ENCODE data around the gene SGO2.

Gene SGO2

GRCh38 chr2:200490001-200490400 is 36.0 kb upstream of the SGO2 start:
- TF ChIP-seq CTCF (IDR thresholded peaks at IDR 0.05; ENCODE audit: insufficient read depth, low read length, poor library complexity, severe bottlenecking) (no peak), EZH2phosphoT487 (conservative IDR thresholded peaks at IDR 0.05; ENCODE audit: low read length) (no peak)
- H3F3A ChIP-seq (ENCODE audit: insufficient read depth) = no peaks in the 10 kb centered on the region
- H3K36me3 ChIP-seq (ENCODE audit: low read length) = 0 out of 2 replicates have a peak, but pooled peaks cover 6% of the 10 kb centered on the region

GRCh38 chr2:200492656-200493055 is 33.4 kb upstream of the SGO2 start:
- H3K9me2 ChIP-seq (replicated peaks; ENCODE audit: insufficient read depth, low read length) = no peaks in the 10 kb centered on the region
- H3K9me3 ChIP-seq (ENCODE audit: insufficient read depth, low read length) = no peaks in the 10 kb centered on the region
- H3K36me3 ChIP-seq (ENCODE audit: low read length) = peaks cover 15% of the 10 kb centered on the region; the same call in 1 of the 2 replicates
- H3K27ac ChIP-seq (ENCODE audit: low read depth, low read length) = no peak overlapping the region
- no peak overlapping the region for H3K4me3 ChIP-seq (ENCODE audit: insufficient read depth, low read length, poor library complexity, severe bottlenecking)
- H3K4me2 ChIP-seq (ENCODE audit: low read depth, low read length, poor library complexity, severe bottlenecking) = no peak overlapping the region
- no peak overlapping the region for H3K9ac ChIP-seq (ENCODE audit: low read length)
- no peak overlapping the region for H2AFZ ChIP-seq (ENCODE audit: low read depth, low read length, severe bottlenecking)
- TF ChIP-seq CTCF (IDR thresholded peaks at IDR 0.05; ENCODE audit: insufficient read depth, low read length, poor library complexity, severe bottlenecking) (no peak), EZH2phosphoT487 (conservative IDR thresholded peaks at IDR 0.05; ENCODE audit: low read length) (no peak)
- H3F3A ChIP-seq (ENCODE audit: insufficient read depth) = no peaks in the 10 kb centered on the region
- no peaks in the 10 kb centered on the region for H4K20me1 ChIP-seq (ENCODE audit: low read depth, low read length)
- H3K27me3 ChIP-seq (ENCODE audit: low read length) = no peaks in the 10 kb centered on the region
- no peaks in the 10 kb centered on the region for H3K79me2 ChIP-seq (ENCODE audit: insufficient read depth, low read length)

More at GRCh38 chr2:200490001-200490400, 36.0 kb upstream of the SGO2 start:
- Histone ChIP-seq H3K9ac (ENCODE audit: low read length) (no peak overlapping the region), H3K27me3 (ENCODE audit: low read length) (no peaks in the 10 kb centered on the region), H3K79me2 (ENCODE audit: insufficient read depth, low read length) (no peaks in the 10 kb centered on the region), H2AFZ (ENCODE audit: low read depth, low read length, severe bottlenecking) (no peak overlapping the region), H3K4me2 (ENCODE audit: low read depth, low read length, poor library complexity, severe bottlenecking) (no peak overlapping the region), H3K4me3 (ENCODE audit: insufficient read depth, low read length, poor library complexity, severe bottlenecking) (no peak overlapping the region), H3K9me3 (ENCODE audit: insufficient read depth, low read length) (no peaks in the 10 kb centered on the region), H3K9me2 (replicated peaks; ENCODE audit: insufficient read depth, low read length) (no peaks in the 10 kb centered on the region), H4K20me1 (ENCODE audit: low read depth, low read length) (no peaks in the 10 kb centered on the region), H3K27ac (ENCODE audit: low read depth, low read length) (no peak overlapping the region)

GRCh38 chr2:200494048-200494447 is 32.0 kb upstream of the SGO2 start:
- Histone ChIP-seq H3K9me3 (ENCODE audit: insufficient read depth, low read length) (no peaks in the 10 kb centered on the region), H3K4me2 (ENCODE audit: low read depth, low read length, poor library complexity, severe bottlenecking) (no peak overlapping the region), H2AFZ (ENCODE audit: low read depth, low read length, severe bottlenecking) (no peak overlapping the region), H3K79me2 (ENCODE audit: insufficient read depth, low read length) (no peaks in the 10 kb centered on the region), H3K27me3 (ENCODE audit: low read length) (no peaks in the 10 kb centered on the region), H3K9me2 (replicated peaks; ENCODE audit: insufficient read depth, low read length) (no peaks in the 10 kb centered on the region), H3K36me3 (ENCODE audit: low read length) (peaks cover 16% of the 10 kb centered on the region; the same call in 1 of the 2 replicates), H3K27ac (ENCODE audit: low read depth, low read length) (no peak overlapping the region), H4K20me1 (ENCODE audit: low read depth, low read length) (no peaks in the 10 kb centered on the region), H3K4me3 (ENCODE audit: insufficient read depth, low read length, poor library complexity, severe bottlenecking) (no peak overlapping the region), H3F3A (ENCODE audit: insufficient read depth) (no peaks in the 10 kb centered on the region), H3K9ac (ENCODE audit: low read length) (no peak overlapping the region)
- TF ChIP-seq CTCF (IDR thresholded peaks at IDR 0.05; ENCODE audit: insufficient read depth, low read length, poor library complexity, severe bottlenecking) = no peak
- no peak for TF ChIP-seq EZH2phosphoT487 (conservative IDR thresholded peaks at IDR 0.05; ENCODE audit: low read length)

All from SU-DHL-6 (cell line).